Loucy (cell line): ENCODE results near the gene OR5D16.
"Not testable (repeated sequence)": the region's sequence is repeated elsewhere in the genome, so short reads cannot be mapped to it uniquely, and the experiment has no call there.

Source experiments
- CTCF ChIP-seq: fragments of 200-600 bp; sonication (generic); conservative IDR thresholded peaks from 2 replicates; pipeline ENCODE4 v1.5.1; 2014; ENCODE audit warnings: mild to moderate bottlenecking, antibody characterized with exemption, low read length
- EZH2phosphoT487 ChIP-seq: fragments of 200-600 bp; IDR thresholded peaks from 2 replicates; pipeline ENCODE4 v1.6.1; 2018; ENCODE audit warnings: antibody characterized with exemption, mild to moderate bottlenecking, moderate library complexity, borderline replicate concordance

- TF ChIP-seq CTCF, EZH2phosphoT487: not testable (repeated sequence)
These were observed 46.4 kb downstream of the OR5D16 start for GRCh38 chr11:55884995-55885394.
